GM12874 (cell line): ENCODE measurements around the gene TMA7B.

Source experiments
- CTCF ChIP-seq: IDR thresholded peaks from 2 replicates; pipeline ENCODE4 v1.5.1; 2011; ENCODE audit warnings: low read depth, mild to moderate bottlenecking, control low read depth, low read length, moderate library complexity; ENCODE audit not compliant: insufficient read depth

The TMA7B gene

DNA sequence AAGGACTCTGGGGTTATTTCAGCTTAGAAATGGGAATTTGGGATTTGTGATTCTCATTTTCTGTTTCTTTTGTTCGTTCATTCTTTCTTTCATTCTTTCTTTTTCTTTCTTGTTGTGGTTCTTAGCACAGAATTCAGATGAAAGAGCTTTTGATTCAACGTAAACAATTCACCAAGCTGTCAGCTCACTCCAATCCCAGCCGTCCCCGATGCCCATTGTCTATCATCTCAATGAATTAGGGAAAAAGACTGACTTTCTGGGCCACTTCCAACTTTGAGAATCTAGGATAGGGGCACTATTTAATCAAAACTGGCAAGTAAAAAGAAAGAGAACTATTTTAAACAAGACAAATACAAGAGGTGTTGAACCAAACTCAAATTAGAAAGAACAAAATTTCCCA is 25.1 kb upstream of the TMA7B start:
- TF ChIP-seq CTCF, result no peak

DNA sequence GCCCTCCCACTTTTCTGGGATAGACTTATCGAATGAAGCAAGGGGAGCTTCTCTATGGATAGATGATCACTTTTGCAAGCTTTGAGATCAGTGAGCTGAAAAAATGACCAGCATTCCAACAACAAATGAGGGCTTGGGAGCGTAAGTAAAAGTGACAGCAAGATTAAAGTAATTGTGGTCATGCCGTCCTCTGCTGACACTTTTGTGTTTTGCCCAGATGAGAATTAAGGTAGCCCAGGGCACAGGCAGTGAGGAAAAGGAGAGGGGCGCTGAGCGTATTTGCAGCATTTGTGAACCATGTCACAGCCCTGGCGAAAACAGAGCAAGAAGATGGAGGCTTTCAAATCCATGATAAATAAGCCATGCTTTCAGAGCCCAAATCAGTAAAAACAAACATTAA is 24.6 kb upstream of the TMA7B start:
- no peak for TF ChIP-seq CTCF

DNA sequence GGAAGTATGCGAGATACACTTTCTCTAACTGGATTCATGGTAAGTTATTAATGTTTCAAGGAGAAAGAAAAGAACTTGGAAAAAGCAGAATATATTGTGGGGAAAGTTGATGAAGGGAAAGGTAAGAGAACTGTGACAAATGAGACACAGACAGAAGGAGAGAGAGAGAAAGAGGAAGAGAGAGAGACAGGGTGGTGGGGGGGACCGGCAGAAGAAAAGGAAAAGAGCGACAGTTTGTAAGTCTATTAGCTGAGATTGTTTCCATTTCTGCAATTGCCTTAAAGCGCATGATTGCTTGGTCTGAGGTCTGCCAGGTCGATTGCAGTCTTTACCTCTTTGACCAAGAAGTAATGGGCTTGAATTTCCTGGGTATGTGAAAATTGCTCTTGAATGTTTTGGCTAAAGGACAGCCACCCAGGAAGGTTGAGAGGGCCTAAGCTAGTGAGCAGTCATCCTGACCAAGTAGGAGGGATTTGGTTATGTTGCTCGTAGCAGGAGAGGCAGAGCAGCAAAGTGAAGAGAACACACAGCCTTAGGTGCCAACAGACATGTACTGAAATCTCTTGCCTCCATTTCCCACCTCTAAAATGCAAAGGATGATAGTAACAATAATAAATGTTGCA is 23.6 kb upstream of the TMA7B start:
- no peak for TF ChIP-seq CTCF

DNA sequence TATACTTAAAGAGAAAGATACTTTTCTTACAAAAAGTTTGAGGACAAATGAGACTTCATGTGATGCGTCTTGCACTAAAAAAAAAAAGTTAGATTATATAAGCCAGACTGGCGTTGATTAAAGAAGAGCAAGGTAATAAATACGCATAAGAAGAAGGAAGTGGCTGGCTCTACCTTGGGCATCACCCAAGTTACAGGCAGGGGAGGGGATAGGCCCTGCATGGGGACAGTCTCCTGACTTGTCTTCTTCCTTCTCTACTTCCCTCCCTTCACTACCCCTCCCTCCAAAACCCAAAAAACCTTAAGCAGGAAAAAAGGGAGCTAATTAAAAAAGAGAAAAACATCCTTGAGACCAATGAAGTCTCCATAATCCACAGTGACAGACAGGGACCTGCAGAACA is 22.3 kb upstream of the TMA7B start:
- no peak for TF ChIP-seq CTCF

- no peak for TF ChIP-seq CTCF
These were observed 21.6 kb upstream of the TMA7B start for GRCh38 chr22:39938509-39939111.

DNA sequence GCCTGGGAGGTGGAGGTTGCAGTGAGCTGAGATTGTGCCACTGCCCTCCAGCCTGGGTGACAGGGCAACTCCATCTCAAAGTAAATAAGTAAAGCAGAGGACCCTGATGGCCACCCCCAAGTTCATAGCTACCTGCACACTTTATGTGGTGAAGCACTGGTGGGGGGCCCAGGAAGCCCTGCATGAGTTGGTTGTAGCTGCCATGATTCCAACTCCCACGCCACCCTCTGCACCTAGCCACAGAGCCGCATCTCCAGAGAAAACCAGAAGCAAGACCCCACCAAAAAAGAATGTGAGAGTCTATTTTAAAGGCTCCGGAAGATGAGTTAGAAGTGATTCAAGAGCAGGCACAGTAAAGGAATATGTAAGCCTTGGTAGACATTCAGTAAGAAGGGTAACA is 20.4 kb upstream of the TMA7B start:
- TF ChIP-seq CTCF, result no peak

DNA sequence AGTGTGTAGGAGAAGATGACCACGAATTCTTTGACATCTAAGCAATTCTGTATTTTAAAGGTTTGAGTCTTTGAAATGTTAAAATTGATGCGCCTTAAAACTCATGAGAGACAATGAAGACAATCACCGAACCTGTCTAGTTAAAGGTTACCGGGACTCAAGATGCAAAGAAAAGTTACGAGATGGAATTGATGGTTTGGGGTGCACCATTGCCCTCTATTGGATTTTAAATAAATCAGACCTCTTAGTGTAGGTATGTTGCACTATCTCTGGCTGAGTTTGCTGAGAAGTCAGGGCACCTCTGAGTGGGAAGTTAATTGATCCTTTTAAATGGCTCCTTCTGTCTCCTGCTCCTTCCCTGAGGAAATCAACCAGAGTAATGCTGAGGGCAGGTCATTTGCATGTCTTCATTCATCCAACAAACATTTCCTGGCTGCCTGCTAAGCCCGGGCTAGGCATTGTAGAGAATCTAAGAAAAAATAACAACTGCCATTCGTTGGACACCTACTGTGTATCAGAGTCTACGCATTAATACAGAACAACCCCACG is 19.4 kb upstream of the TMA7B start:
- no peak for TF ChIP-seq CTCF
